Neural crest cell (in vitro differentiated cells): ENCODE measurements around the gene C1orf53. TPM values are rescaled to one million over a fixed set of nuclear protein-coding genes. Genes with fewer than 3 reads are reported as not detected.

Source experiments
- DNase-seq: peaks from one replicate; pipeline ENCODE4 v3.0.0; 2021; ENCODE audit warnings: low read depth, mixed read lengths, low spot score
- H3K27ac Mint-ChIP-seq: one replicate; pipeline ENCODE4 v1.8.0; 2021; ENCODE audit warnings: mild to moderate bottlenecking, mixed read lengths; ENCODE audit not compliant: unreplicated experiment
- H3K27me3 Mint-ChIP-seq: 2 replicates; pipeline ENCODE4 v1.8.0; 2021; ENCODE audit warnings: low read depth, mild to moderate bottlenecking, mixed read lengths
- H3K36me3 Mint-ChIP-seq: 2 replicates; pipeline ENCODE4 v1.8.0; 2021; ENCODE audit warnings: low read depth, mild to moderate bottlenecking, mixed read lengths
- H3K4me1 Mint-ChIP-seq: 2 replicates; pipeline ENCODE4 v1.8.0; 2021; ENCODE audit warnings: mixed read lengths
- H3K4me3 Mint-ChIP-seq: one replicate; pipeline ENCODE4 v1.8.0; 2021; ENCODE audit warnings: mild to moderate bottlenecking, mixed read lengths
- H3K9me3 Mint-ChIP-seq: 2 replicates; pipeline ENCODE4 v1.8.0; 2021; ENCODE audit warnings: mixed read lengths
- total RNA-seq: library from RNA; stranded (reverse); gene quantifications from 2 replicates; pipeline ENCODE4 v1.2.1, GENCODE V29; 2021
- TF ChIP-seq, protein P1 (sequence below): fragments of 200-600 bp; sonication (generic); conservative IDR thresholded peaks from 2 replicates; pipeline ENCODE4 v1.5.0; 2021; ENCODE audit warnings: antibody characterized with exemption, mild to moderate bottlenecking

The C1orf53 gene
- total RNA-seq, 1 donor from 2014 or later = 3.1 TPM

DNA sequence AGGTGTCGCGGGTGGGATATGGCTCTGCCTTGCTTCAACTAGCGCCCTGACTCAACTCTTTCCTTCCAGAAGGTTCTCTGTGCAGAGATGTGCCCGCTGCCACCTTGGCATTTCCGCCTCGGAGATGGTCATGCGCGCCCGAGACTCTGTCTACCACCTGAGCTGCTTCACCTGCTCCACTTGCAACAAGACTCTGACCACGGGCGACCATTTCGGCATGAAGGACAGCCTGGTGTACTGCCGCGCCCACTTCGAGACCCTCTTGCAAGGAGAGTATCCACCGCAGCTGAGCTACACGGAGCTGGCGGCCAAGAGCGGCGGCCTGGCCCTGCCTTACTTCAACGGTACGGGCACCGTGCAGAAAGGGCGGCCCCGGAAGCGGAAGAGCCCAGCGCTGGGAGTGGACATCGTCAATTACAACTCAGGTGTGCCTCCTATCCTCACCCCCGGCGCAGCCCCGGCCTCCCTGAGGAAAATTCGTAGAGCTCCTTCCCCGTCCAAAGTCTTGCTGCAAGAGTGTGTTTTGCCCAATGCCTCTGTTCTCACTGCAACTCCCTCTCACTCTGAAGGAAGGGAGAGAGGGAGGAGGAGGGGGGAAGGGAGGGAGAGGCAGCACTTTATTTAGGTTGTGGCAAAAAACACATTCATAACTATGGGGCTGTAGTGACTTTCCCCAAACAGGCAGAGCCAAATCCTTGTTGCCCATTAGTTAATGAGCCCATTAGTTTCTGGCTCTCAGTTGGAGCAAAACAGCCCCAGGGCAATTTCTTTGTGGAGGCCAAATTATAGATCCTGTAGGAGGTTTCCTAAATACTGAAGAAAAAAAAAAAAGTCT is 19.0 kb downstream of the C1orf53 start:
- TF ChIP-seq, protein P1, sequence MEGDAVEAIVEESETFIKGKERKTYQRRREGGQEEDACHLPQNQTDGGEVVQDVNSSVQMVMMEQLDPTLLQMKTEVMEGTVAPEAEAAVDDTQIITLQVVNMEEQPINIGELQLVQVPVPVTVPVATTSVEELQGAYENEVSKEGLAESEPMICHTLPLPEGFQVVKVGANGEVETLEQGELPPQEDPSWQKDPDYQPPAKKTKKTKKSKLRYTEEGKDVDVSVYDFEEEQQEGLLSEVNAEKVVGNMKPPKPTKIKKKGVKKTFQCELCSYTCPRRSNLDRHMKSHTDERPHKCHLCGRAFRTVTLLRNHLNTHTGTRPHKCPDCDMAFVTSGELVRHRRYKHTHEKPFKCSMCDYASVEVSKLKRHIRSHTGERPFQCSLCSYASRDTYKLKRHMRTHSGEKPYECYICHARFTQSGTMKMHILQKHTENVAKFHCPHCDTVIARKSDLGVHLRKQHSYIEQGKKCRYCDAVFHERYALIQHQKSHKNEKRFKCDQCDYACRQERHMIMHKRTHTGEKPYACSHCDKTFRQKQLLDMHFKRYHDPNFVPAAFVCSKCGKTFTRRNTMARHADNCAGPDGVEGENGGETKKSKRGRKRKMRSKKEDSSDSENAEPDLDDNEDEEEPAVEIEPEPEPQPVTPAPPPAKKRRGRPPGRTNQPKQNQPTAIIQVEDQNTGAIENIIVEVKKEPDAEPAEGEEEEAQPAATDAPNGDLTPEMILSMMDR = no peak
- peaks cover 31% of the 10 kb centered on the region for H3K4me1 Mint-ChIP-seq
- H3K9me3 Mint-ChIP-seq = no peaks in the 10 kb centered on the region
- H3K36me3 Mint-ChIP-seq = no peaks in the 10 kb centered on the region
- H3K27ac Mint-ChIP-seq = no peak overlapping the region
- H3K4me3 Mint-ChIP-seq = no peak overlapping the region
- H3K27me3 Mint-ChIP-seq = peaks cover 100% of the 10 kb centered on the region
- no peak for DNase-seq

DNA sequence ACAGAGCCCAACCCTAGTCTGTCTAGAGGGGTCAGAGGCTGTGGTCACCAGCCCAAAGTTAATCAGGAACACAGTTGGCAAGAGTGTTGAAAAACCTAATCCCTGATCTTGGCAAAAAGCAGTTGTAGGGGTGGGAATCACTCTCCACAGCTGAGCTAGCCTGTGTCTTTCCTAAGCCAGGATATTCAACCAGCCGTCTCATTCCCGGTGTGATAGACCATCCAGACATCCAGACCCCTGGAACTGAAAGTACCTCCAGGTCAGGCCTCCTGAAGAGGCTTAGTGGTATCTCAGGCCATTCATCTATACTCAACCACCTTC is 19.6 kb downstream of the C1orf53 start:
- Mint-ChIP-seq H3K27me3 (peaks cover 100% of the 10 kb centered on the region), H3K36me3 (no peaks in the 10 kb centered on the region), H3K4me1 (peaks cover 26% of the 10 kb centered on the region), H3K4me3 (no peak overlapping the region), H3K27ac (no peak overlapping the region), H3K9me3 (no peaks in the 10 kb centered on the region)
- TF ChIP-seq, protein P1 = no peak
- no peak for DNase-seq

DNA sequence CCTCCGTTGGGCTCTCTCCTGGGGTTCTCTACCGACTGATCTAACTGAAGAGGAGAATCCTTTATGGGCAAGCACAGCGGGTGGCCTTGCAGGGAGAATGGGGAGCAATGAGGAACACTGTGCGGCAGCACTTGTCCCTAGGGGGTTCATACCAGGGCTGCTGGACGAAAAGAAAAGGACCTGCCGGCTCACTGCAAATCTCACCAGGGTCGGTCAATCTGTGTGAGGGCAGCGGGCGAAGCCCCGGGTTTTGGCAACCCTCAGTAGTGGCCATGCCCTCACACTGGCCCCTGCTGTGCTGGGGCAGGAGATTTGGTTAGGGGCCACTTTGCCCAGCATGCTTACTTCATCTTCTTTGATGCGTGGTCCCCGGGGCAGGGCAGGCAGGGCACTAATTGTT is 20.6 kb downstream of the C1orf53 start:
- no peak overlapping the region for H3K4me3 Mint-ChIP-seq
- no peak overlapping the region for H3K27ac Mint-ChIP-seq
- no peaks in the 10 kb centered on the region for H3K9me3 Mint-ChIP-seq
- TF ChIP-seq, protein P1 = no peak
- no peaks in the 10 kb centered on the region for H3K36me3 Mint-ChIP-seq
- H3K27me3 Mint-ChIP-seq = peaks cover 100% of the 10 kb centered on the region
- H3K4me1 Mint-ChIP-seq = peaks cover 16% of the 10 kb centered on the region
- no peak for DNase-seq

DNA sequence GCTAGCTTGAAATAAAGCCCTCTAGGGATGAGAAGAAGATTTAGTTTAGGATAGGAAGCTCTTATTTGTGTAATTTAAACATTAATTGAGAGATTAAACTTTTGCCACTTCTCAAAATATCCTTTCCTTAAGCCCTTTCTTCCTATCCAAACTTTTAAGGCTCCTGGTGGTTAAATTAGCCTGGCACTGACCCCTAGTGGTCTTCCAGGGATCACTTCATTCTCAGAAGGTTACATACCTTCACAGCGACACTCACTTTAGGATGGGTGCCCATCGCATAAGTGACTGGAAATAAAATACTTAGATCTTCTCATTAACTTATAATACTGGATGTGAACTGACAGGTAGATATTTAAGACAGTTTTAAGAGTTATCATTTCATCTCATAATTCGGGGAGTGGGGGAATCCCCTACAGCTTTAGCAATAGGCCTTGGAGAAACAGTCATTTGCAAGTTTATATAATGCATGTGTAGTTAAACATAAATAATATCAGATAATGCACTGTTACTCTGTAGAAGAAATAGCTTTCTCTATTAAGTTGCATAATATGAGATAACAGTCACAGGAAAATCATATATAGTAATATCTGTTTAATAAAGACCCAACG is 22.2 kb downstream of the C1orf53 start:
- H3K9me3 Mint-ChIP-seq = no peaks in the 10 kb centered on the region
- TF ChIP-seq, protein P1 = peak; percentile 81
- peaks cover 8% of the 10 kb centered on the region for H3K4me1 Mint-ChIP-seq
- DNase-seq = no peak
- H3K36me3 Mint-ChIP-seq = no peaks in the 10 kb centered on the region
- H3K4me3 Mint-ChIP-seq = no peak overlapping the region
- no peak overlapping the region for H3K27ac Mint-ChIP-seq
- H3K27me3 Mint-ChIP-seq = peaks cover 100% of the 10 kb centered on the region

DNA sequence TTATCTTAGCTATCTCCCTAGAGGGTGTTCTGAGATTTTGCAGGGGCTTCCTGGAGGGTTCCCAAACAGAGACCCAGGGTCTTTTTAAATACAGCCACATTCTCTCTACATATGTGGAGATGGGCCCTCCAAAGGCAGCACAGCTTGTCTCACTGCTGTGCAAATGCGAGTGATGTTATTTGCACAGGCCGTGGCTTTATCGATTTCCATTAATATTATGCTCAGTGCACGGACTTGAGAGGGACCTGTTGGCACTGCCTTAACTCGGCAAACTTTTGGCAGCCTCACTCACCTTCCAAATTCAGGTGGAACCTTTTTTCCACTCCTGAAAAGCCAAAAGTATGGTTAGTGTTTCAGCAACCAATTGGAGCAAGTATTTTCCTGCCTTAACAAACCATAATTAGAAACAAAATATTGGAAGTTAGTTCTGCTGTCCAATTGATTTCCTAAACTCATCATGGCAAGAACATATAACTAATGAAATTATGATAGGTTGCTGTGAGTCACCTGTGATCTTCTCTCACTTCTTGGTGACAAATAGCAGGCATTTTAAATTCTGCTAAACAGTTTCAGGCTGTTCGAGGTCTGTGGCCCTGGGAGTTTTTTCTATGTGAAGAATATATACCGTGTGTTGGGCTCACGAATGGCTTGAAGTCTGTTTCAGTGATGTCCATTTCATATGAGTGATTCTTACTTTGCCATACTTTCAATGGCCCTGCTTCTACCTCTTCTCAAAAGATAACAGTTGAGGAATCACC is 25.7 kb downstream of the C1orf53 start:
- TF ChIP-seq, protein P1 = no peak
- peaks cover 98% of the 10 kb centered on the region for H3K27me3 Mint-ChIP-seq
- no peak overlapping the region for H3K27ac Mint-ChIP-seq
- H3K4me1 Mint-ChIP-seq = no peaks in the 10 kb centered on the region
- H3K36me3 Mint-ChIP-seq = no peaks in the 10 kb centered on the region
- H3K9me3 Mint-ChIP-seq = no peaks in the 10 kb centered on the region
- DNase-seq = no peak
- no peak overlapping the region for H3K4me3 Mint-ChIP-seq
